Colonic mucosa (tissue), 4 donors: ENCODE data around the gene CENPQ. TPM values are rescaled to one million over a fixed set of nuclear protein-coding genes. Genes with fewer than 3 reads are reported as not detected.

Source experiments
- DNase-seq: peaks from one replicate; pipeline ENCODE4 v3.0.0-alpha.2; 2020
- H3K27ac ChIP-seq: fragments of 200-600 bp; one replicate; pipeline ENCODE4 v1.8.0; 2021
- H3K27me3 ChIP-seq: fragments of 200-600 bp; one replicate; pipeline ENCODE4 v1.8.0; 2021
- H3K36me3 ChIP-seq: fragments of 200-600 bp; one replicate; pipeline ENCODE4 v1.8.0; 2021
- H3K4me1 ChIP-seq: fragments of 200-600 bp; one replicate; pipeline ENCODE4 v1.8.0; 2021; ENCODE audit warnings: mild to moderate bottlenecking
- H3K4me3 ChIP-seq: fragments of 200-600 bp; one replicate; pipeline ENCODE4 v1.8.0; 2021
- H3K9ac ChIP-seq, 2 donors: one replicate each; pipeline ENCODE4 v1.7.0; 2013; ENCODE audit warnings: control low read depth in 2 of 2, low read depth in 2 of 2, low read length in 2 of 2
- H3K9me3 ChIP-seq: fragments of 200-600 bp; one replicate; pipeline ENCODE4 v1.8.0; 2021
- intact Hi-C: fragments of 100-400 bp; cut with DNase I; formaldehyde crosslinking; loops from one replicate; pipeline ENCODE4 v1.14.1; 2022
- total RNA-seq, 2 donors: library from RNA; stranded (reverse); fragmentation: NEBNext Ultra II Directional in 1 of 2; extraction: Animal tissue kit (Norgen Biotek cat#: 25700) in 1 of 2; gene quantifications; one replicate each; pipeline ENCODE4 v1.2.1, GENCODE V29; 2021
- TF ChIP-seq, protein P1 (sequence below): fragments of 200-600 bp; IDR thresholded peaks from one replicate; pipeline ENCODE4 v1.8.0; 2022; ENCODE audit warnings: antibody characterized with exemption, mild to moderate bottlenecking
- donor health status: healthy.
- donor health status: DM: no; HTN: no; CAD: no.
- donor health status: DM: no; HTN: no; CAD: no.

Gene CENPQ
- total RNA-seq, 2 donors from 2014 or later, result 3.7 to 3.9 TPM

DNA sequence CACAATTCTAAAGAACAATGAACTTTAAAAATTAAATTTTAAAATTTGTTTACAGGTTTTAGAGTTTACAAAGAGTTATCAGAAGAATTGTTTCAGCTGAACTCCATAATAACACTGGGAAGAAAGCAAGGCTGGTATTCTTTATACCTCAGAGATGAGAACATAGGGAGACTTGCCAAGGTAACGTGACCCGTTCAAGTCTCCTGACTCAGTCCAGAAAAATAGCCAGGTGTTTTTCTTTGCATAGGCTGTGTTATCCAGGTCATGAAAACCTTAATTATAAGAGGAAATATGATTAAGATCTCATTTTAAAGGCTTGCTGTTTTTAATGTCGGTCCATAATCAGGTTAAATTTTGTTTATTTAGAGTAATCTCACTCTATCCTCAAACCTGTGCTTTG is 78.8 kb downstream of the CENPQ start:
- H3K36me3 ChIP-seq, result no peaks in the 10 kb centered on the region
- no peak overlapping the region for H3K9ac ChIP-seq
- H3K27ac ChIP-seq, result no peak overlapping the region
- intact Hi-C loops, result no loop called here
- TF ChIP-seq, protein P1, sequence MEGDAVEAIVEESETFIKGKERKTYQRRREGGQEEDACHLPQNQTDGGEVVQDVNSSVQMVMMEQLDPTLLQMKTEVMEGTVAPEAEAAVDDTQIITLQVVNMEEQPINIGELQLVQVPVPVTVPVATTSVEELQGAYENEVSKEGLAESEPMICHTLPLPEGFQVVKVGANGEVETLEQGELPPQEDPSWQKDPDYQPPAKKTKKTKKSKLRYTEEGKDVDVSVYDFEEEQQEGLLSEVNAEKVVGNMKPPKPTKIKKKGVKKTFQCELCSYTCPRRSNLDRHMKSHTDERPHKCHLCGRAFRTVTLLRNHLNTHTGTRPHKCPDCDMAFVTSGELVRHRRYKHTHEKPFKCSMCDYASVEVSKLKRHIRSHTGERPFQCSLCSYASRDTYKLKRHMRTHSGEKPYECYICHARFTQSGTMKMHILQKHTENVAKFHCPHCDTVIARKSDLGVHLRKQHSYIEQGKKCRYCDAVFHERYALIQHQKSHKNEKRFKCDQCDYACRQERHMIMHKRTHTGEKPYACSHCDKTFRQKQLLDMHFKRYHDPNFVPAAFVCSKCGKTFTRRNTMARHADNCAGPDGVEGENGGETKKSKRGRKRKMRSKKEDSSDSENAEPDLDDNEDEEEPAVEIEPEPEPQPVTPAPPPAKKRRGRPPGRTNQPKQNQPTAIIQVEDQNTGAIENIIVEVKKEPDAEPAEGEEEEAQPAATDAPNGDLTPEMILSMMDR, result no peak
- no peak overlapping the region for H3K4me3 ChIP-seq
- DNase-seq, result no peak
- H3K27me3 ChIP-seq, result no peaks in the 10 kb centered on the region
- H3K4me1 ChIP-seq, result no peaks in the 10 kb centered on the region
- H3K9me3 ChIP-seq, result no peaks in the 10 kb centered on the region

Other genes starting within 250 kb of the CENPQ start
- gene MMUT, start 117 bp upstream of the CENPQ start, total RNA-seq, result 10 to 100 TPM; 23.2 to 56.5 TPM
- gene GLYATL3, start 36.6 kb downstream of the CENPQ start, total RNA-seq, result under 1 TPM in 1 of 2 donors, not detected in 1; 0.25 TPM
- 10 to 100 TPM; 10.4 to 11.2 TPM for gene C6orf141, start 87.3 kb downstream of the CENPQ start, total RNA-seq
- under 1 TPM in 1 of 2 donors, not detected in 1; 0.54 TPM for gene RHAG, start 173.5 kb downstream of the CENPQ start, total RNA-seq